NCI-H2196 treated with DMSO at 0.1 percent for 48 hours (cell line): Measurements from ENCODE around the gene PHIP.
"Not testable (repeated sequence)": the region's sequence is repeated elsewhere in the genome, so short reads cannot be mapped to it uniquely, and the experiment has no call there.

Experiments
- DNase-seq: peaks from one replicate; lab custom pipeline; 2025; ENCODE audit not compliant: unreplicated experiment; lab: John Stamatoyannopoulos, UW

The PHIP gene

GRCh38 chr6:78942446-78942845 lies 135.6 kb downstream of the PHIP start:
- DNase-seq: no peak

DNA sequence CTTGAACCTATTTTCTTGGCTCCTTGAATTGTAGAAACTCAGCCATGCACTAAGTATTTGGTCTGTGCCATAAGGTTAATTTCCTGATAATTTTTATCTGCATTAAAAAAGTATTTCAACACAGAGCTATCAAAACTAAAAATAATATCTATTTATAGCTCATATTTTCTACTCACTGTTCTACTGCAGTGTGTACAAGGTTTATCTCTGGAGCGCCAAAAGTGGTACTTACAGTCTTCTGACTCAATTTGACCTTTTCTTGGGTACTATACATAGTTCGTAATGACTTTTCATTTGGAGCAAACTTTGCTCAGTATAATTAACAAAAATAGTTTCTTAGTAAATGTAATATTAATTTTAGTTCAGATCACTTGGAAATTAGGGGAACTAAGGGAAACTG lies 141.5 kb downstream of the PHIP start:
- no peak for DNase-seq

GRCh38 chr6:78935553-78935952 lies 142.5 kb downstream of the PHIP start:
- no peak for DNase-seq

DNA sequence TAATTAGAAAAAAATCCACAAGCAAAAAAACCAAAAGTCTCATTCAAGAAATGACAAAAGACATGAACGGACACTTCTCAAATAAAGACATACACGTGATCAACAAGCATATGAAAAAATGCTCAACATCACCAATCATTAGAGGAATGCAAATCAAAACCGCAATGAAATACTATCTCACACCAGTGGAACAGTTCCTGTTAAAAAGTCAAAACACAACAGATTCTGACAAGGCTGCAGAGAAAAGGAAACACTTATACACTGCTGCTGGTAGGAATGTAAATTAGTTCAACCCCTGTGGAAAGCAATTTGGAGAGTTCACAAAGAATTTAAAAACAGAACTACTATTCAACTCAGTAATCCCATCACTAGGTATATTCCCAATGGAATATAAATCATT lies 152.7 kb downstream of the PHIP start:
- no peak for DNase-seq

- not testable (repeated sequence) for DNase-seq
Measured at GRCh38 chr6:78921168-78921567, 156.9 kb downstream of the PHIP start.

DNA sequence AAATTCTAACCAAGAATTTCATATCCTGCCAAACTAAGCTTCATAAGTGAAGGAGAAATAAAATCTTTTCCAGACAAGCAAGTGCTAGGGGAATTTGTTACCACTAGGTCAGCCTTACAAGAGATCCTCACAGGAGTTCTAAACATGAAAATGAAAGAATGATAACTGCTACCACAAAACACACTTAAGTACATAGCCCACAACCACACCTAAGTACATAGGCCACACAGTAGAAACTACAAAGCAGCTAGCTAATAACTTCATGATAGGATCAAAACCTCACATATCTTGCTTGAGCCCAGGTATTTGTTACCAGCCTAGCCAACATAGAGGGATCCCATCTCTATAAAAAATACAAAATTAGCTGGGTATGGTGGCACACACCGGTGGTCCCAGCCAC lies 160.3 kb downstream of the PHIP start:
- DNase-seq: no peak

- no peak for DNase-seq
Measured at GRCh38 chr6:78916411-78916810, 161.6 kb downstream of the PHIP start.

GRCh38 chr6:78911218-78911940 lies 166.7 kb downstream of the PHIP start:
- no peak for DNase-seq

DNA sequence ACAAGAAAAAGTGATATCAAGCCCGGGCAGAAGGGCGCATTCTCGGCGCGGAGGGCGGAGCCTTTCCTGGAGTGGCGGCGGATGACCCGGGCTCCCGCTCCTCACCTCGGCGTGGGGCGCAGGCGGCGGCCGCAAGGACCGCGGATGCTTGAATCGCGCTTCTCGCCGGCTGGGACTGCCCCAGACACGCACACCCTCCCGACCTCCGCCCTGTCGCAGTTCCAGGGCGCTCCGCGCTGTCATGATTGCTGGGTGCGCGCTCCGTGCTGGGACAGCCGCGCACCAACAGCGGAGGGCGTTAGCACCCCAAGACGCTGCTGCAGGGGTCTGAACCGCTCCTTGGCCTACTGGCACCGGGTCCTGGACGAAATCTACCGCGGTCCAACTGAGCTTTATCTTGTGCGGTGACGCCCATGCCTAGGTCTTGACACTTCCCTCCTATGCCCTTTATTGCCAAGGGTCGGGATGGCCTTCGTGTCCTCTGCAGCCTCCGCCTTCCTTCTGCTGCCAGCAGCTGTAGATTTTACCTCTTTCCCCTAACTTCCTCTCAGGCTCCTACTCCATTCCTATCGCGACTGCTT lies 167.4 kb downstream of the PHIP start:
- DNase-seq: no peak

DNA sequence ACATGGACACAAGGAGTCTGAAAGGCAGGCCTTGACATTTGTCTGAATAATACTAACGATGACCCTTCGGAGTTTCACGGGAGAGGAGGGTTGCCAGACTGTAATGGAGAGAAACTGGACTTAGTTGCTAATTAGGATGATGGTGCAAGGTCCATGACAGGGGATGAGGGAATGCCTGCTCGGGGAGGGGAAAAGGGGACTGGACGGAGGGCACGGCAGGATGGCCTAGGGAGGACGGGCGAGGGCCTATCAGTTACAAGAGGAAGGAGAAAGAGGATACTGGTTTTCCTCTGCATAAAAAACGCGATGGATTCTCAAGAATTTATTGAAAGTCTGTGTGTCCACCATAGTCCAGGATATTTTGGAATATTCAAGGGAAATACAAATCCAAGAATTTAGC lies 168.0 kb downstream of the PHIP start:
- DNase-seq: no peak

DNA sequence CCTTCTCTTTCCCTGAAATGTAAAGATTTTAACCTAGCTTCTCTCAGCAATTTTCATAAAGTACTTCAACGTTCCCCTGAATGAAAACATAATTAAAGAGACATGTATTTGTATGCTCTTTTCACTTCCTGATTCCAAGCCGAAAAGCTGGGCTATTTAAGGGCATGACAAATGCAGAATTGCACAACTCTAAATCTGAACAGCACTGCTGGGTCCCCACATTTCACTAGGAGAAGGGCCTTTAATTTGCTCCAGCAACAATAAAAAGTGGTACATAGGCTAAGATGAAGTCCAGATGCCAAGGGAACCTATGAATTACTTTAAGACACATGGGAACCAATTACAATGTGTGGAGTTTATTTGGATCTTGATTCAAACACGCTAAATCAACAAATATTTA lies 168.7 kb downstream of the PHIP start:
- DNase-seq: no peak

GRCh38 chr6:78908621-78909020 lies 169.4 kb downstream of the PHIP start:
- DNase-seq: no peak

- no peak for DNase-seq
Measured at GRCh38 chr6:78896227-78896626, 181.8 kb downstream of the PHIP start.

GRCh38 chr6:78889901-78890300 lies 188.2 kb downstream of the PHIP start:
- DNase-seq: not testable (repeated sequence)
